Measurements from ENCODE around the gene PDHX.

Gene PDHX

DNA sequence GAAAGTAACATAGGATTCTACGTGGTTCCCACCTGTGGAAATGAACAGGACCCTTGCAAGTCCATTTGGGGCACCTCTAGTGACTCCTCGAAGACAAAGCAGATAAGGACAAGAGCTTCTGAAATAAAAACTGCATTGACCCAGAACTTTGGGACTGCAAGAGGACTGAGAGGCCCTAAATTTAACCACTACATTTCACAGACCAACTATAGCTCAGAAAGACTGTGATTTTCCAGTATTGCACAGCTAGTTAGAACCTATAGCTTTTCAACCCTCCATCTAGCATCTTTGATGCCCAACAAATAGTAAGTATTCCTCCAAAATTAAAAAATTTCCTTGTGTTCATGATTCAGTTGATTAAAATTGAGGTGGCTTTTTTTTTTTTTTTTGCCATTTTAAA lies 114.9 kb downstream of the PDHX start:
- TF ChIP-seq ZFP3 (CRISPR knock-in tag; IDR thresholded peaks at IDR 0.05): no peak
- TF ChIP-seq PPARA (CRISPR knock-in tag; IDR thresholded peaks at IDR 0.05; ENCODE audit: borderline replicate concordance): no peak
- TF ChIP-seq, protein P1, sequence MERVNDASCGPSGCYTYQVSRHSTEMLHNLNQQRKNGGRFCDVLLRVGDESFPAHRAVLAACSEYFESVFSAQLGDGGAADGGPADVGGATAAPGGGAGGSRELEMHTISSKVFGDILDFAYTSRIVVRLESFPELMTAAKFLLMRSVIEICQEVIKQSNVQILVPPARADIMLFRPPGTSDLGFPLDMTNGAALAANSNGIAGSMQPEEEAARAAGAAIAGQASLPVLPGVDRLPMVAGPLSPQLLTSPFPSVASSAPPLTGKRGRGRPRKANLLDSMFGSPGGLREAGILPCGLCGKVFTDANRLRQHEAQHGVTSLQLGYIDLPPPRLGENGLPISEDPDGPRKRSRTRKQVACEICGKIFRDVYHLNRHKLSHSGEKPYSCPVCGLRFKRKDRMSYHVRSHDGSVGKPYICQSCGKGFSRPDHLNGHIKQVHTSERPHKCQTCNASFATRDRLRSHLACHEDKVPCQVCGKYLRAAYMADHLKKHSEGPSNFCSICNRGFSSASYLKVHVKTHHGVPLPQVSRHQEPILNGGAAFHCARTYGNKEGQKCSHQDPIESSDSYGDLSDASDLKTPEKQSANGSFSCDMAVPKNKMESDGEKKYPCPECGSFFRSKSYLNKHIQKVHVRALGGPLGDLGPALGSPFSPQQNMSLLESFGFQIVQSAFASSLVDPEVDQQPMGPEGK (CRISPR knock-in tag; IDR thresholded peaks at IDR 0.05; ENCODE audit: borderline replicate concordance): no peak
- TF ChIP-seq TOX (CRISPR knock-in tag; IDR thresholded peaks at IDR 0.05; ENCODE audit: borderline replicate concordance): no peak
- TF ChIP-seq TCF4 (CRISPR knock-in tag; IDR thresholded peaks at IDR 0.05; ENCODE audit: borderline replicate concordance): no peak
- no peak for TF ChIP-seq ISL1 (CRISPR knock-in tag; IDR thresholded peaks at IDR 0.05)
- no peak for TF ChIP-seq ZC3H10 (CRISPR knock-in tag; IDR thresholded peaks at IDR 0.05)
- TF ChIP-seq RARB (CRISPR knock-in tag; IDR thresholded peaks at IDR 0.05): no peak
- TF ChIP-seq CSDC2 (CRISPR knock-in tag; IDR thresholded peaks at IDR 0.05): no peak
- no peak for TF ChIP-seq ARNTL (CRISPR knock-in tag; IDR thresholded peaks at IDR 0.05; ENCODE audit: borderline replicate concordance, low read depth)
- no peak for TF ChIP-seq ZFP30 (CRISPR knock-in tag; IDR thresholded peaks at IDR 0.05)
- TF ChIP-seq ZNF565 (CRISPR knock-in tag; conservative IDR thresholded peaks at IDR 0.05; ENCODE audit: low read depth): no peak
- ATAC-seq: no peak

DNA sequence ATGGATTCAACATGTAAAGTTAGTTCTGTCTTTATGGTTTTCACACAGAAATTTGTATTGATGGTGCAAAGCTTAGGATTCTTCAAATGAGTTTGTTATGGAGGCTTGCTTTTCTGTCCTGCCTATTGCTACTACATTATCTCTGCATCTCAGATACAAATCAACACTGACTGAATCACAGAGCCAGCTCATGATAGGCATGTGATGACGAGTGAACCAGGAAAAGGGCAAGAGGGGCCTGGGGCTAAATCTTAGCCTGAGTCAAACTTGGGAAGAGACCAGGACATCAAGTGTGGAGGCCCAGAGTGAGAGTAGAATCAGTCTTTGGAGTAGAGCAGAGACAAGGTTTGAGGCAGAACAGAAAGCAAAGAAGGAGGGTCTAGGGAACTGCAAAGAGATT lies 115.4 kb downstream of the PDHX start:
- no peak; the same call in 2 of the 3 replicates for ATAC-seq
- no peak for TF ChIP-seq OSR1 (CRISPR knock-in tag; IDR thresholded peaks at IDR 0.05)
- TF ChIP-seq, protein P2, sequence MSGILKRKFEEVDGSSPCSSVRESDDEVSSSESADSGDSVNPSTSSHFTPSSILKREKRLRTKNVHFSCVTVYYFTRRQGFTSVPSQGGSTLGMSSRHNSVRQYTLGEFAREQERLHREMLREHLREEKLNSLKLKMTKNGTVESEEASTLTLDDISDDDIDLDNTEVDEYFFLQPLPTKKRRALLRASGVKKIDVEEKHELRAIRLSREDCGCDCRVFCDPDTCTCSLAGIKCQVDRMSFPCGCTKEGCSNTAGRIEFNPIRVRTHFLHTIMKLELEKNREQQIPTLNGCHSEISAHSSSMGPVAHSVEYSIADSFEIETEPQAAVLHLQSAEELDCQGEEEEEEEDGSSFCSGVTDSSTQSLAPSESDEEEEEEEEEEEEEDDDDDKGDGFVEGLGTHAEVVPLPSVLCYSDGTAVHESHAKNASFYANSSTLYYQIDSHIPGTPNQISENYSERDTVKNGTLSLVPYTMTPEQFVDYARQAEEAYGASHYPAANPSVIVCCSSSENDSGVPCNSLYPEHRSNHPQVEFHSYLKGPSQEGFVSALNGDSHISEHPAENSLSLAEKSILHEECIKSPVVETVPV (CRISPR knock-in tag; IDR thresholded peaks at IDR 0.05): no peak
- TF ChIP-seq ZNF8 (CRISPR knock-in tag; IDR thresholded peaks at IDR 0.05): no peak
- no peak for TF ChIP-seq ZC3H10 (CRISPR knock-in tag; IDR thresholded peaks at IDR 0.05)
- TF ChIP-seq, protein P3, sequence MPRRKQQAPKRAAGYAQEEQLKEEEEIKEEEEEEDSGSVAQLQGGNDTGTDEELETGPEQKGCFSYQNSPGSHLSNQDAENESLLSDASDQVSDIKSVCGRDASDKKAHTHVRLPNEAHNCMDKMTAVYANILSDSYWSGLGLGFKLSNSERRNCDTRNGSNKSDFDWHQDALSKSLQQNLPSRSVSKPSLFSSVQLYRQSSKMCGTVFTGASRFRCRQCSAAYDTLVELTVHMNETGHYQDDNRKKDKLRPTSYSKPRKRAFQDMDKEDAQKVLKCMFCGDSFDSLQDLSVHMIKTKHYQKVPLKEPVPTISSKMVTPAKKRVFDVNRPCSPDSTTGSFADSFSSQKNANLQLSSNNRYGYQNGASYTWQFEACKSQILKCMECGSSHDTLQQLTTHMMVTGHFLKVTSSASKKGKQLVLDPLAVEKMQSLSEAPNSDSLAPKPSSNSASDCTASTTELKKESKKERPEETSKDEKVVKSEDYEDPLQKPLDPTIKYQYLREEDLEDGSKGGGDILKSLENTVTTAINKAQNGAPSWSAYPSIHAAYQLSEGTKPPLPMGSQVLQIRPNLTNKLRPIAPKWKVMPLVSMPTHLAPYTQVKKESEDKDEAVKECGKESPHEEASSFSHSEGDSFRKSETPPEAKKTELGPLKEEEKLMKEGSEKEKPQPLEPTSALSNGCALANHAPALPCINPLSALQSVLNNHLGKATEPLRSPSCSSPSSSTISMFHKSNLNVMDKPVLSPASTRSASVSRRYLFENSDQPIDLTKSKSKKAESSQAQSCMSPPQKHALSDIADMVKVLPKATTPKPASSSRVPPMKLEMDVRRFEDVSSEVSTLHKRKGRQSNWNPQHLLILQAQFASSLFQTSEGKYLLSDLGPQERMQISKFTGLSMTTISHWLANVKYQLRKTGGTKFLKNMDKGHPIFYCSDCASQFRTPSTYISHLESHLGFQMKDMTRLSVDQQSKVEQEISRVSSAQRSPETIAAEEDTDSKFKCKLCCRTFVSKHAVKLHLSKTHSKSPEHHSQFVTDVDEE (CRISPR knock-in tag; IDR thresholded peaks at IDR 0.05): no peak
- TF ChIP-seq TCF4 (CRISPR knock-in tag; IDR thresholded peaks at IDR 0.05; ENCODE audit: borderline replicate concordance): no peak
- TF ChIP-seq, protein P4, sequence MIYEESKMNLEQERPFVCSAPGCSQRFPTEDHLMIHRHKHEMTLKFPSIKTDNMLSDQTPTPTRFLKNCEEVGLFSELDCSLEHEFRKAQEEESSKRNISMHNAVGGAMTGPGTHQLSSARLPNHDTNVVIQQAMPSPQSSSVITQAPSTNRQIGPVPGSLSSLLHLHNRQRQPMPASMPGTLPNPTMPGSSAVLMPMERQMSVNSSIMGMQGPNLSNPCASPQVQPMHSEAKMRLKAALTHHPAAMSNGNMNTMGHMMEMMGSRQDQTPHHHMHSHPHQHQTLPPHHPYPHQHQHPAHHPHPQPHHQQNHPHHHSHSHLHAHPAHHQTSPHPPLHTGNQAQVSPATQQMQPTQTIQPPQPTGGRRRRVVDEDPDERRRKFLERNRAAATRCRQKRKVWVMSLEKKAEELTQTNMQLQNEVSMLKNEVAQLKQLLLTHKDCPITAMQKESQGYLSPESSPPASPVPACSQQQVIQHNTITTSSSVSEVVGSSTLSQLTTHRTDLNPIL (CRISPR knock-in tag; IDR thresholded peaks at IDR 0.05; ENCODE audit: low read depth): no peak
- no peak for TF ChIP-seq ISL1 (CRISPR knock-in tag; IDR thresholded peaks at IDR 0.05)
- no peak for TF ChIP-seq RARB (CRISPR knock-in tag; IDR thresholded peaks at IDR 0.05)
- no peak for TF ChIP-seq ZNF70 (CRISPR knock-in tag; IDR thresholded peaks at IDR 0.05)
- no peak for TF ChIP-seq BACH2 (CRISPR knock-in tag; IDR thresholded peaks at IDR 0.05; ENCODE audit: borderline replicate concordance)
- no peak for TF ChIP-seq PPARA (CRISPR knock-in tag; IDR thresholded peaks at IDR 0.05; ENCODE audit: borderline replicate concordance)

DNA sequence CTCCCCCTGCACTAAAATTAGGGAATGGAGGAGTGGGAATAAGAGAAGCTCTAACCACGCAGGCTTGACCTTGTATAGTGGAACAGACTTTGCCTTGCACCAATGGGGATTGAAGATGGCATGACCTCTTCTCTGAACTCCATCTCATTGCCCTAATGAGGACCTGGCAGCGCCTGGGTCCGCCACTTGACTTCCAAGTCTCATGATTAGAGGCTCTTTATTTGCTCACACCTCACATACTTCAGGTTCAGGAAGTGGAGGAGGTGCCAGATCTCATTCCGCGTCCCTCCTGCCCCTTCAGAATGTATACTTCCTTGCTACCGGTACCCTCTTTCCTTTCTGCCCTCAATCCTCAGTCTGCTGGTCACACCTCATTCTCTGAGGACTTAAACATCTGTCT lies 116.6 kb downstream of the PDHX start:
- ATAC-seq: no peak
- TF ChIP-seq, protein P3 (CRISPR knock-in tag; IDR thresholded peaks at IDR 0.05): no peak
- TF ChIP-seq ZNF565 (CRISPR knock-in tag; conservative IDR thresholded peaks at IDR 0.05; ENCODE audit: low read depth) (no peak), BACH2 (CRISPR knock-in tag; IDR thresholded peaks at IDR 0.05; ENCODE audit: borderline replicate concordance) (no peak), PPARA (CRISPR knock-in tag; IDR thresholded peaks at IDR 0.05; ENCODE audit: borderline replicate concordance) (no peak), GLIS3 (CRISPR knock-in tag; IDR thresholded peaks at IDR 0.05) (no peak), ISL1 (CRISPR knock-in tag; IDR thresholded peaks at IDR 0.05) (no peak), ZNF70 (CRISPR knock-in tag; IDR thresholded peaks at IDR 0.05) (no peak), ZFP3 (CRISPR knock-in tag; IDR thresholded peaks at IDR 0.05) (no peak), ZC3H10 (CRISPR knock-in tag; IDR thresholded peaks at IDR 0.05) (no peak), TOX (CRISPR knock-in tag; IDR thresholded peaks at IDR 0.05; ENCODE audit: borderline replicate concordance) (no peak), ZNF8 (CRISPR knock-in tag; IDR thresholded peaks at IDR 0.05) (no peak), RARB (CRISPR knock-in tag; IDR thresholded peaks at IDR 0.05) (no peak)
- TF ChIP-seq, protein P1 (CRISPR knock-in tag; IDR thresholded peaks at IDR 0.05; ENCODE audit: borderline replicate concordance): no peak
